Sigmoid colon (tissue), 7 donors: ENCODE measurements around the gene RAPGEF2. TPM values are rescaled to one million over a fixed set of nuclear protein-coding genes. Genes with fewer than 3 reads are reported as not detected.
"Not testable (repeated sequence)": the region's sequence is repeated elsewhere in the genome, so short reads cannot be mapped to it uniquely, and the experiment has no call there.

ENCODE experiments used
- DNase-seq: peaks from one replicate; pipeline ENCODE4 v3.0.0-alpha.2; 2019
- H3K27ac ChIP-seq, 4 donors: fragments of 200-600 bp; sonication (generic); one replicate each; pipeline ENCODE4 v1.5.1; 2016 to 2019; ENCODE audit warnings: mild to moderate bottlenecking in 1 of 4
- H3K27me3 ChIP-seq, 3 donors: fragments of 200-600 bp; sonication (generic); one replicate each; pipeline ENCODE4 v1.5.1; 2019; ENCODE audit warnings: mild to moderate bottlenecking in 1 of 3
- H3K36me3 ChIP-seq, 4 donors: fragments of 200-600 bp; sonication (generic); one replicate each; pipeline ENCODE4 v1.5.1; 2016 to 2019
- H3K4me1 ChIP-seq, 4 donors: fragments of 200-600 bp; sonication (generic); one replicate each; pipeline ENCODE4 v1.5.1; 2017 to 2019
- H3K4me3 ChIP-seq, 4 donors: fragments of 200-600 bp; sonication (generic); one replicate each; pipeline ENCODE4 v1.5.1; 2017 to 2019; ENCODE audit warnings: mild to moderate bottlenecking in 2 of 4, moderate library complexity in 1 of 4
- H3K9me3 ChIP-seq, 4 donors: fragments of 200-600 bp in 3 of 4; sonication (generic) in 3 of 4; one replicate each; pipeline versions ENCODE4 v1.5.1 to v1.6.1; 2013 to 2019
- EP300 ChIP-seq, 4 donors: sonication (generic); formaldehyde crosslinking; IDR thresholded peaks; one replicate each; pipeline ENCODE4 v1.6.1; 2017; ENCODE audit warnings: antibody characterized with exemption in 4 of 4
- POLR2A ChIP-seq, 2 donors: fragments of 450-650 bp; IDR thresholded peaks; one replicate each; pipeline ENCODE4 v1.6.1; 2016; ENCODE audit warnings: antibody characterized with exemption in 2 of 2, mild to moderate bottlenecking in 2 of 2, moderate library complexity in 2 of 2
- POLR2AphosphoS5 ChIP-seq, 4 donors: sonication (generic); formaldehyde crosslinking; IDR thresholded peaks; one replicate each; pipeline ENCODE4 v1.6.1; 2017; ENCODE audit warnings: antibody characterized with exemption in 4 of 4
- WGBS, 2 donors: extraction: QIAGEN DNeasy Blood & Tissue Kit; methylation state at CpG; one replicate each; pipeline ENCODE4 v1.1.7; 2013; 5-methylcytosine and 5-hydroxymethylcytosine counted together
- intact Hi-C: fragments of 100-400 bp; cut with DNase I; formaldehyde crosslinking; loops from one replicate; pipeline ENCODE4 v1.15.1; 2023
- polyA plus RNA-seq, 3 donors: library from polyadenylated mRNA; stranded (reverse); fragments of 200-250 nt; gene quantifications; one replicate each; pipeline ENCODE4 v1.2.3, GENCODE V29; 2013
- total RNA-seq, 4 donors: library from RNA; depleted of rRNA; stranded (reverse); fragments of >200 nt; gene quantifications; one replicate each; pipeline ENCODE4 v1.1.0, GENCODE V29; 2016
- TF ChIP-seq, protein P1 (sequence below), 4 experiments: fragments of 450-650 bp in 3 of 4; fragments of 200-600 bp in 1 of 4; IDR thresholded peaks; one replicate each; pipeline ENCODE4 v1.5.1; 2016 to 2019; ENCODE audit warnings: antibody characterized with exemption in 4 of 4, mild to moderate bottlenecking in 3 of 4, moderate library complexity in 2 of 4
- donor health status: healthy with polysubstance abuse.
- donor health status: Bipolar disorder and iron deficiency.
- donor health status: healthy.

Gene RAPGEF2
- total and polyA plus RNA-seq, 7 donors = 7.8 to 63.1 (median 34.2) TPM

DNA sequence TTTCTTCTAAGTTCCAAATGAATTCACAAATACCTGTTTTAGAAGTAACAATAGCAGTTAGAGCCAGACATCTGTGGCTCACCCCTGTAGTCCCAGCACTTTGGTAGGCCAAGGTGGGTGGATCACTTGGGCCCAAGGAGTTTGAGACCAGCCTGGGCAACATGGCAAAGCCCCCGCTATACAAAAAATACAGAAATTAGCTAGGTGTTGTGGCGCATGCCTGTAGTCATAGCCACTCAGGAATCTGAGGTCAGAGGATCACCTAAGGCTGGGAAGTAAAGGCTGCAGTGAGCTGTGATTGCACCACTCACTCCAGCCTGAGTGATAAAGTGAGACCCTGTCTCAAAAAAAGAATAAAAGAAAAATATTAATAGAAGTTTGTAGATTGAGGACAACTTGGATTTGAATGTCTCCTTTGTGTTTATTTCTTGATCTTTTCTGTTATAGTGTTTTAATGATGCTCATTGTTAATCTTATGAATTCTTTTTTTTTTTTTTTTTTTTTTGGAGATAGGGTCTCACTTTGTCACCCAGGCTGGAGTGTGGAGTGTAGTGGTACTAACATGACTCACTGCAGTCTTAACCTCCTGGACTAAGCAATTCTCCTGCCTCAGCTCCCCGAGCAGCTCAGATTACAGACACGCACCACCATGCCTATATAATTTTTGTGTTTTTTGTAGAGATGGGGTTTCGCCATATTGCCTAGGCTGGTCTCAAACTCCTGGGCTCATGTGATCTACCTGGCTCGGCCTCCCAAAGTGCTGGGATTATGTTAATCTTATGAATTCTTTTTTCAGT, 30.7 kb upstream of the RAPGEF2 start:
- Histone ChIP-seq H3K4me1 (peaks cover 0 to 5% (median 0%) of the 10 kb centered on the region in 4 donors), H3K4me3 (no peak overlapping the region), H3K27me3 (no peaks in the 10 kb centered on the region), H3K27ac (peak overlapping the region in 1 of 4 donors; percentile 31), H3K9me3 (no peaks in the 10 kb centered on the region), H3K36me3 (no peaks in the 10 kb centered on the region)
- 98% methylated on average over 6 of the region's 6 CpGs for WGBS, 2 donors
- intact Hi-C loops = no loop called here
- no peak for DNase-seq
- TF ChIP-seq EP300 (IDR thresholded peaks at IDR 0.05) (no peak), POLR2A (IDR thresholded peaks at IDR 0.05) (no peak), POLR2AphosphoS5 (IDR thresholded peaks at IDR 0.05) (no peak)
- TF ChIP-seq, protein P1, sequence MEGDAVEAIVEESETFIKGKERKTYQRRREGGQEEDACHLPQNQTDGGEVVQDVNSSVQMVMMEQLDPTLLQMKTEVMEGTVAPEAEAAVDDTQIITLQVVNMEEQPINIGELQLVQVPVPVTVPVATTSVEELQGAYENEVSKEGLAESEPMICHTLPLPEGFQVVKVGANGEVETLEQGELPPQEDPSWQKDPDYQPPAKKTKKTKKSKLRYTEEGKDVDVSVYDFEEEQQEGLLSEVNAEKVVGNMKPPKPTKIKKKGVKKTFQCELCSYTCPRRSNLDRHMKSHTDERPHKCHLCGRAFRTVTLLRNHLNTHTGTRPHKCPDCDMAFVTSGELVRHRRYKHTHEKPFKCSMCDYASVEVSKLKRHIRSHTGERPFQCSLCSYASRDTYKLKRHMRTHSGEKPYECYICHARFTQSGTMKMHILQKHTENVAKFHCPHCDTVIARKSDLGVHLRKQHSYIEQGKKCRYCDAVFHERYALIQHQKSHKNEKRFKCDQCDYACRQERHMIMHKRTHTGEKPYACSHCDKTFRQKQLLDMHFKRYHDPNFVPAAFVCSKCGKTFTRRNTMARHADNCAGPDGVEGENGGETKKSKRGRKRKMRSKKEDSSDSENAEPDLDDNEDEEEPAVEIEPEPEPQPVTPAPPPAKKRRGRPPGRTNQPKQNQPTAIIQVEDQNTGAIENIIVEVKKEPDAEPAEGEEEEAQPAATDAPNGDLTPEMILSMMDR (IDR thresholded peaks at IDR 0.05) = no peak

DNA sequence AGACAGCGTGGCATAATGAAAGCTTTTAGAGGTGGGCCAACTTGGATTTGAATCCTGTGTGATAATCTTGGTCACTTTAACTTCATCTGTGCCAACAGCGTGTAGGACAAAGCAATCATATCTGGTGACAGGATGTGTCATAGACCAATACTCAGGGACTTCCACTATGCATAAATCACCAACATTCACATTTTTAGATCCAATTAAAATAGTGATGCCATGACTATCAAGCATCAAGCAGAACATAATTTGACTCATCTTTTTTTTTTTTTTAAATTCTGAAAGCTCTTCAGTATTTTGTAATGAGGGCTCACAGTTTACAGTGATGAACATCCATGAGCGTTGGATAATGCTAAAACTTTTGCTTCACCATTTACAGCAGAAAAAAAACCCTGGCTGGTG, 27.3 kb upstream of the RAPGEF2 start:
- DNase-seq = no peak
- intact Hi-C loops = no loop called here
- no peaks in the 10 kb centered on the region for H3K4me1 ChIP-seq
- no peak for TF ChIP-seq POLR2A (IDR thresholded peaks at IDR 0.05)
- TF ChIP-seq, protein P1 (IDR thresholded peaks at IDR 0.05) = no peak
- TF ChIP-seq EP300 (IDR thresholded peaks at IDR 0.05) = no peak
- TF ChIP-seq POLR2AphosphoS5 (IDR thresholded peaks at IDR 0.05) = no peak
- no peak overlapping the region for H3K4me3 ChIP-seq
- WGBS, 2 donors = 61 to 64% methylated on average over 3 of the region's 3 CpGs
- H3K9me3 ChIP-seq = no peaks in the 10 kb centered on the region
- H3K27ac ChIP-seq = no peak overlapping the region
- no peaks in the 10 kb centered on the region for H3K27me3 ChIP-seq
- H3K36me3 ChIP-seq = no peaks in the 10 kb centered on the region

DNA sequence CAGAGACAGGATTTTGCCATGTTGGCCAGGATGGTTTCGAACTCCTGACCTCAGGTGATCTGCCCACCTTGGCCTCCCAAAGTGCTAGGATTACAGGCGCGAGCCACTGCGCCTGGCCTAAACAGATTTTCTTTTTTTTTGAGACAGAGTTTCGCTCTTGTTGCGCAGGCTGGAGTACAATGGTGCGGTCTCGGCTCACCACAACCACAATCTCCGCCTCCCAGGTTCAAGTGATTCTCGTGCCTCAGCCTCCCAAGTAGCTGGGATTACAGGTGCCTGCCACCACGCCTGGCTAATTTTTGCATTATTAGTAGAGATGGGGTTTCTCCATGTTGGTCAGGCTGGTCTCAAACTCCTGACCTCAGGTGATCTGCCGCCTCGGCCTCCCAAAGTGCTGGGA, 25.9 kb upstream of the RAPGEF2 start:
- intact Hi-C loops, H3K27me3 ChIP-seq, H3K4me1 ChIP-seq, H3K4me3 ChIP-seq, H3K27ac ChIP-seq, H3K36me3 ChIP-seq, H3K9me3 ChIP-seq, DNase-seq: not testable (repeated sequence)
- WGBS, 2 donors = 91 to 96% methylated on average over 13 of the region's 13 CpGs

DNA sequence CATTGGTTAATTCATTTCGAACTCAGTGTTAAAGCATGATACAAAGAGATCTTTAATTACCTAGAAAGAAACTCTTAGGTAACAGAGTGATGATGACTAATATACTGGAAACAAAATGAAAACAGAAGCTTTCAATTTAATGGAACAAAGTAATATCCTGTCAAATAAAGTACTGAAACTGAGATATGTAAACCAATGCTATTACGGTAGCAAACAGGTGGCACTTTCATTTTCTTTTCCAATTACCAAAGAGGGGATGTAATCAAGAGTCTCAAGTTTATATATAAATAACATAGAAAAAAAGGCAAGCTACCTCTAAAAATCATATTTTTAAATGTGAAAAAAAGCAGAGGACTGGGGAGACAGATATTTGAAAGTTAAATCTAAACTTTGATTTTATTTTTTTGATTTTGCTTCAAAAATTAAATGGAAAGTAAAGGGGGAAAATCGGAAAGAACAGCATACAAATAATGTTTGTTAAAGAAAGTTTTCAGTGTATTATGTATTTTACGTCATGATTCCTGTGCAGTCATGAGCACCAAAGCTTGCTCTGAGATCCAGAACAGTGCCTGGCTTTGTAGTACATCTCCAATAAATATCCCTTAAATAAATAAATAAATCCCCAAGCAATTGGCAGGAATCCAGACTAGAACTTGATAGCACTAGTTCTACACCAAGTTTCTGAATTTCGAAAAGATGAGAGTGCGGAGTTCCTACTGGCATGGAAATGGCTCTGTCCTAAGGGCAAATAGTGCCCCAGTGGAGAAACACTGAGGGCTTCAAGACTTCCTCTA, 25.0 kb upstream of the RAPGEF2 start:
- Histone ChIP-seq H3K4me3 (no peak overlapping the region), H3K36me3 (no peaks in the 10 kb centered on the region), H3K9me3 (no peaks in the 10 kb centered on the region), H3K27ac (no peak overlapping the region), H3K27me3 (no peaks in the 10 kb centered on the region), H3K4me1 (no peaks in the 10 kb centered on the region)
- WGBS, 2 donors = 46 to 60% methylated on average over 6 of the region's 6 CpGs
- TF ChIP-seq POLR2A (IDR thresholded peaks at IDR 0.05) = no peak
- TF ChIP-seq, protein P1 (IDR thresholded peaks at IDR 0.05) = no peak
- no peak for TF ChIP-seq EP300 (IDR thresholded peaks at IDR 0.05)
- TF ChIP-seq POLR2AphosphoS5 (IDR thresholded peaks at IDR 0.05) = no peak
- DNase-seq = no peak
- intact Hi-C loops = no loop called here

DNA sequence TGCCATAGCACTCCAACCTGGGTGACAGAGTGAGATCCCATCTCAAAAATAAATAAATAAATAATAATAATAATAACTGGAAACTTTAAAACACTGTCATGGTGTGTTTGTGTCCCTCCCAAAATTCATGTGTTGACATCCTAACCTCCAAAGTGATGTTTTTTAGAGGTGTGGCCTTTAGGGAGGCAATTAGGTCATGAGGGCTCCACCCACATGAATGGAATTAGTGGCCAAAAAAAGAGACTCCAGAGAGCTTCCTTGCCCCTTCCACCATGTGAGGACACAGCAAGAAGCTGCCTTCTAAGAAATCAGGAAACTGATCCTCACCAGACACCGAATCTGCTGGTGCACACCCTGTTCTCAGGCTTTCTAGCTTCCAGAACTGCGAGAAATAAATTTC, 23.8 kb upstream of the RAPGEF2 start:
- H3K27ac ChIP-seq = no peak overlapping the region
- H3K4me1 ChIP-seq = no peaks in the 10 kb centered on the region
- WGBS, 2 donors = 89 to 91% methylated on average over 2 of the region's 2 CpGs
- no peaks in the 10 kb centered on the region for H3K36me3 ChIP-seq
- no peak overlapping the region for H3K4me3 ChIP-seq
- no peak for DNase-seq
- no peaks in the 10 kb centered on the region for H3K9me3 ChIP-seq
- intact Hi-C loops = no loop called here
- no peaks in the 10 kb centered on the region for H3K27me3 ChIP-seq
- no peak for TF ChIP-seq POLR2A (IDR thresholded peaks at IDR 0.05)
- TF ChIP-seq EP300 (IDR thresholded peaks at IDR 0.05) = no peak
- no peak for TF ChIP-seq POLR2AphosphoS5 (IDR thresholded peaks at IDR 0.05)
- TF ChIP-seq, protein P1 (IDR thresholded peaks at IDR 0.05) = no peak
